ENCODE results near the gene TSG101.

Gene TSG101

DNA sequence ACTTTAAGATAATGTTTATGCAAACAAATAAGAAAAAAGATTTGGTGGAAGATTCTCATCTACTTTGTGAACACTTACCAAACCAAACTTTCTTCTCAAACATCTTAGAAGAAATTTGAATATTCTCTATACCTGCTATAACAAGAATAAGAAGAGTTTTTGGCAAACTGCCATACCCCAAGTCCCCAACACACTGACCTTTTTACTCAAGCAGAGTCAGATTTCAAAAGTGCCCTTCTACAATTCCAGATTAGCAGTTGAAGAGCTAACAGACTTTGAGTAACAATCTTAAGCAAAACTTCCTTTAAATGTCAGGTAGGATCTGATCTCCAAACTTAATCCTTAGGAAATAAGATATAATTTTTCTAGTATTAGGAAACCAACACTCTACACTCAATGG is 33.9 kb downstream of the TSG101 start:
- DNase-seq, result no peak

DNA sequence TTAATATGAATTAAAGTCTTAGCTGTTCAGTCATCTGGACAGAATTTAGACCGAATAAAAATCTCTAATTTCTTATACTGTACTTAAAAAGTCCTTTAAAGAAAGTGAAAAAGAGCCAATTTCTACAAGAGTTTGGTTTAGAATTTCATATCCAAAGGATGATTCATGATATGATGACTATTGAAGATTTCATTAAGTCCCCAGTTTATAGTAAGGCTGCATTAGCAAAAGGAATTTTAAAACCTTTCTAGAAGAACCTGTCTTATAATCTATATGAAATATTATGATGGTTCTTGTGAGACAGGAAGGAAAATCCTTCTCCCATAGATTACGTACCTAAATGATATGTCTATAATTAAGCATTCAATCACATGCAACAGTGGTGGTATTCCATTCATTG is 34.8 kb downstream of the TSG101 start:
- no peak for DNase-seq

DNA sequence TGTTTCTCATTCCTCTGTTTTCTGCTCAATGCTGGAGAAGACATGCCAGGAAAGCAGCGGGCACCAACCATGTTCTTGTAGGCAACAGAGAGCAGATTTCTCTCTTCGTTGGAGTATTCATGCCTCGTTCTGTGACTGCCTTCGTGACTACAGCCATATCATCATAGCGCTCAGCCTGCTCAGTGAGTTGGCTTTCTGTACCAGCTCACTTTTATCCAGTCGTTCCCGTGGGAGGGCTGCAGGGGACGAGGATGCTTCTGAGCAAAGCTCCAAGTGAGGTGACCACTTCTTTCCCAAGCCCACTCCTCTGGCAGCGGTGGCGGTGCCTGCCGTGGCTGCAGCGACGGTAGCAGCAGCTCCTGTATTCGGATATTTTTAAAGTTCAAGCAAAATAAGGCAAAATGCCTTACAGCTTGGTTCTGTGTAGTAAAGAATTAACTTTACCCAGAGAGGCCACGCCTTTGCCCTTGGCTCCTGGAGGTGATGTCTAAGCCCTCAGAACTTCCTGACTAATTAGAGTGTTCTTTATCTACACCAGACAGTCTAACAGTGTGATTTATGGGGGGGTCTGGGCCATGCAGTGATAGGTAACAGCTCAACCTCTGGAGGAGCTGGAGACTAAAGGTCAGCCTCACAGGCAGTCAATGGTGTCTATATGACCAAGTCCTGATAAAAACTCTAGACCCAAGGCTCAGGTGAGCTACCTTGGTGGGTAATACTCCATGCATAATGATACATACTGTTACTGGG is 35.8 kb downstream of the TSG101 start:
- no peak for DNase-seq

DNA sequence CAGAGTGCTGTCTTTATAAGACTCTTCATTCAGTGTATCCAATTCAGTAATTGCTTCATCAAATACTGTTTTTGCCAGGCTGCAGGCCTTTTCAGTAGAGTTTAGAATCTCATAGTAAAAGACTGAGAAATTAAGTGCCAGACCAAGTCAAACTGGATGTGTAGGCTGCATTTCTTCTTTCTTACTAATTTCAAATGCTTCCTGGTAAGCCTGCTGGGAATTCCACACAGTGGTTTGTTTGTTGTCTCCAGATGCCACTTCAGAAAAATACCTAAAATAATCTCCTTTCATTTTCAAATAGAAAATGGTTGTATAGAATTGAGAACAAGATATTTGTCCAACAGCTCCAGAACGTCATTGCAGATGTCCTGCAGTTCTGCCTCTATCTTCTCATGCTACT is 36.4 kb downstream of the TSG101 start:
- no peak for DNase-seq

DNA sequence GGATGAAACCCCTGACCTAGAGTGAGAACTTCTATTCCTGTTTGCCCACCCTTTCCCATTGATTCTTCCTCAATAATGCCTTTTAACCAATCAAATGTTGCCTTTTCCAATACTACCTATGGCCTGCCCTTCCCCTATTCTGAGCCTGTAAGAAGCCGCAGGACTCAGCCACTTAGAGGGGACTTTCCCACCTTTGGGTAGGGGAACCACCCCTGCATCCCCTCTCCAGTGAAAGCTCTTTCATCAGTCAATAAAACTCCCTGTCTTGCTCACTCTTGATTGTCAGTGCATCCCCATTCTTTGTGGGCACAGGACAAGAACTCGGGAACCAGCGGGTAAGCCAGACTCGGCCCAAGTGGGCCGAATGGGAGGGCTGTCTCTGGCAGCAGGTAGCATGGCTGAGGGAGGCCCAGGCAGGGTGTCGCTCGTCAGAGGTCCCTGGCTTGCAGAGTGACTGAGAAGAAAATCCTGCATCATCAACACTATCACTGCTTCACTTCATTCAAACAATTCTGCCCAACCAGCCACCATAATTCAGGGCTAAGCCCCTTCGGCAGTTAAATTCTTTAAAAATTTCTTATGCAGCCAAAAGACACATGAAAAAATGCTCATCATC is 40.7 kb downstream of the TSG101 start:
- no peak for DNase-seq

DNA sequence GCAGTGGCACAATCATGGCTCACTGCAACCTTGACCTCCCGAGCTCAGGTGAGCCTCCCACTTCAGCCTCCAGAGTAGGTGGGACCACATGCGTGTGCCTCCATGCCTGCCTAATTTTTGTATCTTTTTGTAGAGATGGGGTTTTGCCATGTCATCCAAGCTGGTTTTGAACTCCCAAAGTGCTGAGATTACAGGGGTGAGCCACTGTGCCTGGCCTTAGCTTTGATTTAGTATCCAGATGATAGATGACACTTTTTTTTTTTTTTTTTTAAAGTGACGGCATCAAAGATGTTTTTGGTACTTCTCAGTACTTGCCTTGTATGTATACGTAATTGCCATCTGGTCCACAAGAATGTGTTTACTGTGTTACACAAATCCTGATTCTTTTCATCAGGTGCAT is 47.7 kb downstream of the TSG101 start:
- DNase-seq, result no peak

DNA sequence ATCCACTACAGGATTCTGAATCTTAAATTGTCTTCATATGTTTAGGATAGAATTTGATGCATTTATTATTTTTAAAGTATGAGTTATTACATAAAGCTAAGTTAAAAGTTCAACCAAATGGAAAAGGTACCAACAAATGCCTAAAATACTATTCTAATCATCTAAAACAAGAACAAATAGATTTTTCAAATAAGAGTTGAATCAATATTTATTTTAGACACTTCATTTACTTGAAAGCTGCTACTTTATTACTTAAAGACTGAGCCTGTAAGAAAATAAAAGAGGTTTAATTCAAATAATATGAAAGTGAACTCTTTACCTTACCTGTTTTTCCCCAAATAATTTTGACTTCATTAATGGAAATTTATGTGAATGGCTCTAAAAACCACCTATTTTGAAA is 54.2 kb downstream of the TSG101 start:
- no peak for DNase-seq

DNA sequence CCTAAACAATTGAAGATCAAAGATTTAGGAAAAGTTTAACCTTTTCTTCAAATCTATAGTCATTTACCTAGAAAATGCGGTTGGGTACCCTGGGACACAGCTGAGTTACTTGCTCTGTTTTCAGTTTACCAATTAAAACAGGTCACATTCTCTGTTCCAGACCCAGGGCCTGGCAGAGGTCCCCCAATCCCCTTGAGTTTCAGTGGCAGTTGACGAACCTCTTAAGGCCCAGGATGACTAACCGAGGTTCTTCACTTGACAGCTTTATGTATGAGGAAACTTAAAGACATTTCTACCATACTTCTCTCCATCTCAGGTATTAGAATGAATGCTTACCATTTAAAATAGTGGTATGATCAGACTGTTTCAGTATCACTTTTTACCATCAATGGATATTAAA is 54.7 kb downstream of the TSG101 start:
- DNase-seq, result no peak

DNA sequence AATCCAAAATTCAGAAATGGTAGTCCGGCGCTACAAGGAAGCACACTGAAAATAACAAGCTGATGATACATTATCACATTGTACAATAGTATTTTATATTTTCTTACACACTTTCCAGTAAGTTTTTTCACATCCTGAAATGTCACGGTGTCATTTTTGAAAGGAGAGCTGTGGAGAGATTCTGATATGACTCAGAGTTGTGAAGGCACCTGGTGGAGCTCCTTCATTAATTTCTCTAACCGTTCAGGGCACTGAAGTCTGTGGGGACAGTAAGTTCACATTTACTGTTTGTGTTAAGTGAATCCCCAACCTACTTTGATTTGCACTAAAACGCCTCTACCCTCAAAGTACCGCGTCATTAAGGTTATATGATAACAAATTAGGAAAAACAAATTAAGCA is 57.8 kb downstream of the TSG101 start:
- DNase-seq, result no peak

DNA sequence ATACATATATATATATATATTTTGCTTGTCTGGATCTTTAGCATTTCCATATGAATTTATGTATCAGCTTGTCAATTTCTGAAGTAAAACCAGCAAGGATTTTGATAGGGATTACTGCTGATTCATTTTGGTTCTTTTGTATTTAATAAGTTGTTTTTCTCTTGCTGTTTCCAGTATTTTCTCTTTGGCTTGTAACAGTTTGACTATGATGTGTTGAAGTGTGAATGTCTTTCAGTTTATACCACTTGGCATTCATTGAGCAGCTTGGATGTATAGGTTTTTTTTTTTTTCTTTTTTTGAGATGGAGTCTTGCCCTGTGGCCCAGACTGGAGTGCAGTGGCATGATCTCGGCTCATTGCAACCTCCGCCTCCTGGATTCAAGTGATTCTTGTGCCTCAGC is 58.7 kb downstream of the TSG101 start:
- no peak for DNase-seq

DNA sequence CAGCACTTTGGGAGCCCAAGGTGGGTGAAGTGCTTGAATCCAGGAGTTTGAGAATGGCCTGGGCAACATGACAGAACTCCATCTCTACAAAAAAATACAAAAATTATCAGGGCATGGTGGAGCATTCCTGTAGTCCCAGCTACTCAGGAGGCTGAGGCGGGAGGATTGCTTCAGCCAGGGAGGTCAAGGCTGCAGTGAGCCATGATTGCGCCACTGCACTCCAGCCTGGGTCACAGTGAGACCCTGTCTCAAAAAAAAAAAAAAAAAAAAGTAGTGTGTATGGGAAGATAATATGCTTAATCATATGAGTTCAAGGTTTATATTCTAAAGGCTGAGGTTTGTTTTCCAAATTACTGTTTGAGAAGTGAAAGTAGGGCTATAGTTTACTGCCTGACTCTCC is 60.3 kb downstream of the TSG101 start:
- no peak for DNase-seq

DNA sequence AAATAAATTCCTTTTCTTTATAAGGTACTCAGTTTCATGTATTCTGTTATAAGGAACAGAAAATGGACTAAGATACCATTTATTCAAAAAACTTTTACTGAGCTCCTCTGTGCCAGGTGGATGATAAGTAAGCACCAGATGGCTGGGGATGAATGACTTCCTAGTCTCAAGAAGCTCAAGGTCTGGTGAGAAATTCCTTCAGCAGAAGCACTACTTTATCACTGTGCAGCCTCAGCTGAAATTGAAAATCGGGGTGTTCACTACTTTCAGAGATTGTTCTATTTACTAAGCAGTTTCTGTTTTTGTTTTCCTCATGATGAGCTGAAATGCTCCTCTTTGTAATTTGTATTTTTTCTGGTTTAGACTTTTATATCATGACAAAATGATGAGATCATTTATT is 63.3 kb downstream of the TSG101 start:
- DNase-seq, result no peak

DNA sequence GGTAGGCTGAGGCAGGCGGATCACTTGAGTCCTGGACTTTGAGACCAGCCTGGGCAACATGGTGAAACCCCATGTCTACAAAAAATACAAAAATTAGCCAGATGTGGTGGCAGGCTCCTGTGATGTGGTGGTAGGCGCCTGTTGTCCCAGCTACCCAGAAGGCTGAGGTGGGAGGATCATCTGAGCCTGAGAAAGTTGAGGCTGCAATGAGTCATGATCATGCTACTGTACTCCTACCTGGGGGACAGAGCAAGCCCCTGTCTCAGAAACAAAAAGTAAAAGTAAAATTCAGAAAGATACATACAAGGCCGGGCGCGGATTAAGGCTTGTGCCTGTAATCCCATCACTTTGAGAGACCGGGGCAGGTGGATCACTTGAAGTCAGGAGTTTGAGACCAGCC is 64.8 kb downstream of the TSG101 start:
- DNase-seq, result no peak

DNA sequence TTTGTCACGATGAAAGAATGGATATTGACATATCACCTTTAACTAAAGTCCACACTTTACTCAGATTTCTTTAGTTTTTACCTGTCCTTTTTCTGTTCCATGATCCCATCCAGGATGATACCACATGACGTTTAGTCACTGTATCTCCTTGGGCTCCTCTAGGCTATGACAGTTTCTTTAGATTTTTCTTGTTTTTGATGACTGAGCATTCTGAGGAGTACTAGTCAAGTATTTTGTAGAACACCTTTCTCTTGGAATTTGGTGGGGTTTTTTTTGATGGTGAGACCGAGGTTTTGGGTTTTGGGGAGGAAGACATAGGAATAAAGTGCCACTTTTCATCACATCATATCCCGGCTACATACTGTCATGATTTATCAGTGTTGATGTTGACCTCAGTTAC is 67.1 kb downstream of the TSG101 start:
- no peak for DNase-seq

DNA sequence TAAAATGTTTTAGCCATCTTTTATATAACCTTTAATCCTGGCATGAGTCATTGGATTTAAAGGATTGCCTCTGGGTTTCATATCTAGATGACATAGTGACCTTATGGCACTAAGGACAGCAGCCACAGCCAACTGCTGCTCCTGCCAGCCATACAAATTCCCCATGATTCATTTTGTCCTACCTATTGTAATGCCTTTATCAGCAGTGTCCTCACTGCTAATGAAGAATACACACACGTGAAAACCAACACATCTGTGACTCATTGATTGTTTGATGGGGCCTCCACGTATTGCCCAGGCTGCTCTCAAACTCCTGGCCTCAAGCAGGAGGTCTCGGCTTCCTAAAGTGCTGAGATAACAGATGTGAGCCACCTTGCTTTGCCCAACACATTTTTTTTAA is 69.3 kb downstream of the TSG101 start:
- no peak for DNase-seq

DNA sequence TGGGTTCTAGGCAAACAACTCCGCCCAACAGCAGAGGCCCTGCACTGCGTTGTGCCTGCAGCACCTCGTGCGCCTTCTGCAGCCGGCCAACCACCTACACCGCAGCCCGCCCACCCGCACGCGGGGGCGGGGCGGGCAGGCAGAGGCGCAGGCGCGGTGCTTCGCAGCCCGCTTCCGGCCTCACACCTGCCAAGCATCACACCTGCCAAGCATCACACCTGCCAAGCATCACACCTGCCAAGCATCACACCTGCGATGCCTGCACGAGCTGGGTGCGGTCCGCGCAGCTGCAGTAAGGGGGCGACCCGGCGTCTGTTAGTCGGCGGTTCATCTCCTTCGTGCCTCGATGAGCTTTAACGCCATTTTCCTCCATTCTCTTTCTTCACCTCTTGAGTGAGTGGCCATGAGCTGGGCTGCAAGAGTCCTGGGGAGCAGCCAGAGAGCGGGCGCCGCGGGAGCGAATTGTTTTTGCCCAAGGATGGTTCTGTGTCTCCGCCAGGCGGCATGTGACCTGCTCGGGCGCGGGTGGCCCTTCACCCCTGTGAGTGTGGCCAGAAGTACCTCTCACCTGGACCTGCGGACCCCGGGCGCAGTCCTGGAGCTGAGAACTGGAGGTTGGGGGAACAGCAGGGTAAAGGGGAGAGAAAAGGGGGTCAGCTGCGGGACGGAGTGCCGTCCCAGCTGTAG is 70.9 kb downstream of the TSG101 start, which contains the start of gene LDHAL6A:
LDHAL6A (plus strand) TSS at position 171 of the 687 bp plus-strand sequence. CDS start 825 bp downstream, outside the sequence.
- no peak for DNase-seq

DNA sequence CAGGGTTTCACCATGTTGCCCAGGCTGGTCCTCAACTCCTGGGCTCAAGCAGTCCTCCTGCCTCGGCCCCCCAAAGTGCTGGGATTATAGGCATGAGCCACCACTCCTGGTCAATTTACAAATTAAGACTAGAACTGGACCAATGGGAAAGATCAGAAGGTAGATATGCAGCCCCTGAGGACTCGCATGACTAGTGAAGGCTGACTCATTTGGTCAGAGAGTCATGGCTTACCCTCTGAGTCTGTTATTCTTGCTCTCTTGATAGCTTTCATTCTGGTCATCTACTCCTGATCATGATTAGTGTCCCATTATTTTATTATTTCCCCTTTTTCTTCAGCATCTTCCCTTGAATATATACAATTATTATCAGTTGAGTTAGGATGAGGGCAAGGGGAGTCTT is 73.8 kb downstream of the TSG101 start:
- no peak for DNase-seq

DNA sequence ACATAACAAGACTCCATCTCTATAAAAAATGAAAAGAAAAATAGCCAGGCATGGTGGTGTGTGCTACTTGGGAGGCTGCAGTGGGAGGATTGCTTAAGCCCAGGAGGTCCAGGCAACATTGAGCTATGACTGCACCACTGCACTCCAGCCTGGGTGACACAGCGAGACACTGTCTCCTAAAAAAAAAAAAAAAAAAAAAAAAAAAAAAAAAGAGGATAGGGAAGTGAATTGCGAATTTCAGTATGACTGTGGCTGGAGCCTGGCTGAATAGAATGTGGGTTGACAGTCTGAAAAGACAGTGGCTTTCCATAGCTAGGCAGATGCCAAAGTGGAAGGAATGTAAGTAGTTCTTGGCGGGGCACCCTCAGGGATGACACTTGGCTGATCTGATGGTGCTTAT is 77.5 kb downstream of the TSG101 start:
- DNase-seq, result no peak

DNA sequence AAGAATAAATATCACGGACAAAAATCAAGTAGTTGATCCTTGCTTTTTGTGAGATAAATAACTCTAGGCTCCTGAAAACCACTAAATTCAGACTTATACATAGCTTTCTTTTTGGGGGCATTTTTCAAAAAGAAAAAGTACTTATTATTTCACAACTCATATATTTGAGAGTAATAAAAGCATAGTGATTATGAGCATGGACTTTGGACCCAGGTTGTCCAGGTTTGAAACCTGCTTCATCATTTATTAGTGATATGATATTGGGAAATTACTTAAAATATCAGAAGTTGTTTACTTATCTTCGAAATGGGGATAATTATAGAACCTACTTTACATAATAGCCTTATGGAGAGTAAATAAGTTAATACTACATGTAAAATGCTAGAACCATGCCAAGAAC is 88.1 kb downstream of the TSG101 start:
- no peak for DNase-seq

Data from GDM1 (cell line).